NCI-H82 (cell line): ENCODE measurements around the gene FOXO3.
A peak's percentile ranks its signal among the peaks of the same experiment; 100 is the strongest.

ENCODE experiments used
- DNase-seq: peaks from one replicate; lab custom pipeline; 2025; lab: John Stamatoyannopoulos, UW

Gene FOXO3

GRCh38 chr6:108597572-108598304, 37.0 kb downstream of the FOXO3 start:
- DNase-seq, result no peak

DNA sequence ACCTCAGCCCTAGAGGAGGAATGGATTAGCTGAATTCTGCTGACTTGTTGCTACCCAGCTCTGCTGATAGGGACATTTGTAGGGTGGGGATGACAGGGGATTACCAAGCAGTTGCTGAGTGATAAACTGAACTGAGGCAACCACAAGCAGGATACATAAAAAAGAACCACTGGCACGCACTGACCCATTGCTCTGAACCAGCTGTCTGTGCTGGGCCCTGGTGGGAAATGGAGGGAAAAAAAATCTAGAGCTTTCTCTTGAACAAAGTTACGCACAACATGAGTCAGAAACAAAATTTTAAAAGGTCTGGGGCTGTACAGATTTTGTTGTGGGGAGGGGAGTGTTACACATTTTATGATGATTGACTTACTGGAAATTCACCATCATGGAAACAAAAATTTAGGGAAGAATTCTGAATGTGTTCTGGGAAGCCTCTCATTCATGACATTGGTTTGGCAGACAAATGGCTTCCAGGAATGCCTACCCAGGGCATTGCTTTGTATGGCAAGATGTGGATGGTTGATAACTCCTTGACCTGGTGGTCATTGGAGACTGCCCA, 37.7 kb downstream of the FOXO3 start:
- DNase-seq, result peak; percentile 64

- DNase-seq, result no peak
Observed at GRCh38 chr6:108604156-108604555, 43.4 kb downstream of the FOXO3 start.

GRCh38 chr6:108606250-108606690, 45.6 kb downstream of the FOXO3 start:
- no peak for DNase-seq

- DNase-seq, result peak; percentile 95
Observed at GRCh38 chr6:108608453-108609275, 47.9 kb downstream of the FOXO3 start.

DNA sequence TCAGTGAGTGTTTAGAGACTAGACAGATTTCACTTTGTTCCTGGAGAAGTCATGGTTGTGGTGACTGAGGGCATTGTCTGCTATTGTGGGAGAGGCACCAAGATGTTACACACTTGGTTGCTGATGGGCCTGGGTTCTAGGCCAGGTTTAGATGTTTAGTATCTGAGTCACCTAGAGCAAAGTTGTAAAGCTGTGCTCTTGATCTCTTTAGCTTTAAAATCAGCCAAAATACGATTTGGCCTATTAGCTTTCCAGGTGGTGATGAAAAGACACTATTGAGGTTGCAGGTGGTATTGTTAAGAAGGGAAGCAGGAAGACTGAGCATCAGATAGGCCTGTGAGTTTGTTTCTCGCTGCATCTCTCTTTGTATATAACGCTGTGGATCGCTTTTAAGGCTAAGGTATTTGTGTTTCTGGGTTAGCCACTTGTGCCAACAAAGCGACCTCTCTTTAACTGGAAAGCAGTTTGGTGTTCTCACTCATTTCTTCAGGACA, 48.6 kb downstream of the FOXO3 start:
- DNase-seq, result no peak

GRCh38 chr6:108610270-108610839, 49.6 kb downstream of the FOXO3 start:
- DNase-seq, result peak; percentile 36

DNA sequence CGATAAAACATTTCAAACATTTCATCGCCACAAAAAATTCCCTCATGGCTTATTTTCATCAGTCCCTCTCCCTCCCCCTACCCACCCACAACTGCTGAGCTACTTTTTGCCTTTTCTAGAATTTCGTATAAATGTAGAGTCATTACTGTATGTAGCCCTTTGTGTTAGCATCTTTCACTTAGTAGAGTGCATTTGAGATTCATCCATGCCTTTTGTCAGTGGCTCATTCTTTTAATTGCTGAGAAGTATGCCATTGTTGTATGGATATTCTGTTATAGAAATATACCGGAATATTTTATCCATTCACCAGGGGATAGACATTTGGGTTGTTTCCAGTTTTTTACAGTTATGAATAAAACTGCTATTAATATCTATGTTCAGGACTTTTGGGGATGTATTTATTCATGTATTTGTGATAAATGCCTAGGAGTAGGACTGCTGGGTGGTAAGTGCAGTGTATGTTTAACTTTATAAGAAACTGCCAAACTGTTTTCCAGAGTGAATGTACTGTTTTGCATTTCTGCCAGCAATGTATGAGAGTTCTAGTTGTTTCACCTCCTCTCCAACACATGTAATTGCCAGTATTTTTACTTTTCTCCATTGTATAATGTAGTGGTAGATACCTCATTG, 50.4 kb downstream of the FOXO3 start:
- no peak for DNase-seq

DNA sequence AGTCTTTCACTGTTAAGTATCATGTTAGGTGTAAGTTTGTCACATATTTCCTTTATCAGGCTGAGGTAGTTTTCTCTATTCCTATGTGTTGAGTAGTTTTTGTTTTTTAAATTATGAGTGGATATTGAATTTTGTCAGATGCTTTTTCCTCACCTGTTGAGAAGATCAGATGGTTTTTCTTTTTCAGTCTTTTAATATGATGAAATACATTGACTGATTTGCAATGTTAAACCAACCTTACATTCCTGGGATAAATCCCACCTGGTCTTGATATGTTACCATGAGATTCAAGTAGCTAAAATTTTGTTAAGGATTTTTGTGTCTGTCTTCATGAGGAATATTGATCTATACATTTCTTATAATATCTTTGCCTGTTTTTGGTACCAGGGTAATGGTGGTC, 52.1 kb downstream of the FOXO3 start:
- no peak for DNase-seq

DNA sequence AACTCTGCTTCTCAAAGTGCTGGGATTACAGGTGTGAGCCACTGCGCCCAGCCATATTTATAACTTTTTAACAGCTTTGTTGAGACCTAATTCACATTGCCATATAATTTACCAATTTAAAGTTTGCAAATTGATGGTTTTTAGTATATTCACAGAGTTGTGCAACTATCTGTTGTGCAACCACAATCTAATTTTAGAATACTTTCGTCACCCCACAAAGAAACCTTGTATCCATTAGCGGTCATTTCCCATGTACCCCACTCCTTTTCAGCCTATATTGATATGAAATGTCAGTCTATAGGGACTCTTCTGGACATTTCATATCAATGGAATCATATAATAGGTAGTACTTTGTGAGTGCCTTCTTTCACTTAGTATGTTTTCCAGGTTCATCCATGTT, 55.8 kb downstream of the FOXO3 start:
- no peak for DNase-seq

DNA sequence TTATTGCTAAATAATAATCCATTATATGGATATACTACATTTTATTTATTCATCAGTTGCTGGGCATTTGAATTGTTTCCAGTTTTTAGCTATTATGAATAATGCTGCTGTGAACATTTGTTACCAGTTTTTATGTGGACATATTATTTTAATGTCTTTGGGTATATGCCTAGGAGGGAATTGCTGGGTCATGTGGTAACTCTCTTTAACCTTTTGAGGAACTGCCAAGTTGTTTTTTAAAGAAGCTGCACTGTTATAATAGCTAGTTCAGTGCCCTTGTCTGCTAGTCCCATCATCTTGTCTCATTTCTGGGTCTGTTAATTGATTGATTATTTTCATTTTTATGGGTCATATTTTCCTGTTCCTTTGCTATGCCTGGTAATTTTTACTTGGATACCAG, 56.3 kb downstream of the FOXO3 start:
- no peak for DNase-seq

GRCh38 chr6:108618623-108619152, 58.0 kb downstream of the FOXO3 start:
- peak; percentile 15 for DNase-seq

DNA sequence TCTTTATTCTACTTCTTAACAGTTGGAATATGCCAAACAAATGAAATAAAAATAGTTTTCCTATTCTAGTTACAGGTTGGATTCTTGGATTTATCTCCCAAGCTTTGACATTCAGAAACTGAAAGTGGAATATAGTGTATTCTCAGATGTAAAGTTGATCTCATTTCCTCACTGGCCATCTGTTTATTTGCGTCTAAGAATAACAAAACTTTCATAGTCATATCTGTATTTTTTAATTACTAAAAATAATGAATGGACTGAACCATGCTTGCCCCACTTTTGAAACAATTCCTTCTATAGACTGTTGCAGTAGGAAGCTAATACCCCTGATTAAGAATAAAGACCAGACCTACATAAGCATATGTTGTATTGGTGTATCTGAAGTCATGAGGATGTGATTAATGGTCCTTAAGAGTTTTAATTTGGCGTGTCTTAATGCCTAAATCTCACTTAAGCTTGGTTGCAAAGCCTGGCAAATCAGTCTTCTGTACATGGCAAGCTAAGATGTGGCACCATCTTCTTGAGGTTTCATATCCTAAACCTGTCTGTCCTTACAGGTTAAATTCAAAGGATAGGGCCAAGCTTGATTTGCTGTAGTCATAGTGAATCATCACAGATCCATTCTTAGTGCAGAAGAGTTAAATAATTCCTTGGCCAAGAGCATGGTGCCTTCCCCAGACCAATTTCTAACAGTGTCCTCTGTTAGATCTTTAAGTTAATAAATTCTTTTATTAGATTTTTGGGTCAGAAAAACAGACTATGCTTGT, 58.9 kb downstream of the FOXO3 start:
- DNase-seq, result peak; percentile 95

- DNase-seq, result peak; percentile 21
Observed at GRCh38 chr6:108621117-108621516, 60.4 kb downstream of the FOXO3 start.

GRCh38 chr6:108622641-108623298, 62.1 kb downstream of the FOXO3 start:
- peak; percentile 78 for DNase-seq

DNA sequence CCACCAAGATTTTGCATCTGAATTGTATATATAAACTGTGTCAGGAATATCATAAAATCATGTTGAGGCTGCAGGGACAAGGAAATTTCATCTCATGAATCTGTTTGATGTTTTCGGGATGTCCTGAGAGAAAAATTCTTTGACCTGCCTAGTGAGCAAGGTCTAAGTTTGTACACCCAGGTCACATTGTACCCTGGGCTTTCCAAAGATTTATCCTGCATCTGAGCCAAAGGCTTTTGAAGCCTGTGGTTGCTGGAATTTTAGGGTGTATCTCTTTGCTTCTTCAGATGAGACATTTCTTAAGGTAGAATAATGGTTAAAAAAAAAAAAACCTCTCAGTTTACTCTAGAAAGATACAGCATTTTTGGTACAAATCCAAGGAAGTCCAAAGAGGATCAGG, 63.3 kb downstream of the FOXO3 start:
- no peak for DNase-seq

DNA sequence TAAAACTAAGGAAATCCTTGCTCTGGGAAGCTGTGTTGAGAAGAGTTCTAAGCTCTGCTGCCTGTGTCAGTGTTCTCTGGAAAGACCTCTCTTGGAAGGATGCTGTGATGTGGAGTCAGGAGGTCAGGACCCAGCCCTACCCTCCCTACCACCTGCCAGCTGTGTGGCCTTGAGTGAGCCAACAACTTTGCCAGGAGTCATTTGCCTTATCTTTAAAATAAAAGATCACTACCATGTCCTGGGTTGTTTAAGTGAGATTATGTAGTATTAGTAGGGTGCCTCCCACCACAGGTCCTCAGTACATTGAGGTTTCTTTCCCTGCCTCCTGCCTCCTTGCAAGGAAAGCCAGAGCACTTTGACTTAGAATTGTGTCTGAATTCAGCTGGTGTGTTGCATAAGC, 64.9 kb downstream of the FOXO3 start:
- DNase-seq, result no peak

DNA sequence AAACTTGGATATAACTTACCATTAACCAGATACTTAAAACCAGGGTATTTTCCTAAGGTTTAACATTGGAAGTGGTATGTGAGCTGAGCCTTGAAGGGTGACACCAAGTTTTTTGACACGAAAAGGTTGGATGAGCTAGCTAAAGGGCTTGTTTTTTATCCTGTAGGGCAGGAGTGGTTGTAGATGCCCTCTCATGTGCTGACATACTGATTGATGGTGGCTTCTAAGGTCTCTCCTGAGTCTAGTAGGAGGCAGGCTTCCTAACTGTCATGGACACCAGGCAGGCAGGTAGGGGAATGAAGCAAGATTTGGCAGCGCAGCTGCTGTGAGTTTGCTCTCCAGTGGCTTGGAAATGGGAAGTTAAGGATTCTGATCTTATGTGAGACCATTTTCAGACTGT, 66.1 kb downstream of the FOXO3 start:
- peak; percentile 16 for DNase-seq

DNA sequence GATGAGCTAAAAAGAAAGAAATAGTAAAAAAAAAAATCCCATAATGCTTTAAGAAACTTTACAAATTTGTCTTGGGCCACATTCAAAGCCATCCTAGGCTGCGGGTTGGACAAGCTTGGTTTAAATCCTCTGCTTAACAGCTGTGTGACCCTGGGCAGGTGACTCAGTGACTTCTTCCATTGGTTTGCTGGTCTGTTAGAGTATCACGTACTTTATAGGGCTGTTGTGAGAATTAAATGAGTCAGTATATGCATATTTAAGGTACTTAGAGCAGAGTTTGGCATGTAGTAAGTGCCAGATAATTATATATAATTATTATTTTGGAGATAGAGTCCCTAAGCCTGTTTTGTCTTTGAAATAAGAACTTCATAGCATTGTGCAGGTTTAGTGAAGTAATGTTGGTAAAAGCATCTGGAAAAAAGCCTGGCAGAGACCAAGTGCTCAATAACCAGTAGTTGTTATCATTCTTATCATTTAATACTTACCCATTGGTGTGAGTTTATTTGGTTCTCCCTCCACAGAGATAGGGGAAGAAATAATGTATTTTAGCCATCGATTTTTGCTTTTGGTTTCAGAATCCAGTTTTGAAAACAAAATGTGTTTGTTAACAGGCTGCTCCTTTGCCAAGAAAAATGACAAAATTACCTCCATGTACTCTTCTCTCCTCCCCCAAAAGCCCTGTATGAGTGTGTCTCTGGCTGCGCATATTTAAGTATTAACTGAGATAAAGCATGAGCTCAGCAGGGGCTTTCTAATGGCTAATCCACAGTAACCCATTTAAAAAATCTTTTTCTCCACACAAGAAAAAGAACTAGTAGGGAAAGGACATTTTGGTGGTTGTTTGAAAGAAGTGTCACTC, 67.2 kb downstream of the FOXO3 start:
- peak; percentile 11 for DNase-seq
